Erythroblast (primary cell): ENCODE measurements around the gene RNPEPL1.

Source experiments
- GATA1 ChIP-seq: IDR thresholded peaks from 2 replicates; pipeline ENCODE4 v1.6.1; 2011; ENCODE audit warnings: low read depth, mild to moderate bottlenecking, control low read depth, low read length, moderate library complexity
- POLR2A ChIP-seq: IDR thresholded peaks from 2 replicates; pipeline ENCODE4 v1.6.1; 2011; ENCODE audit warnings: mild to moderate bottlenecking, low read length

GRCh38 chr2:240581811-240582210 lies 13.5 kb downstream of the RNPEPL1 start:
- TF ChIP-seq POLR2A (no peak), GATA1 (no peak)
